Neuronal stem cell (in vitro differentiated cells): ENCODE data around the gene IL1RAPL2.

Source experiments
- DNase-seq: peaks from one replicate; pipeline ENCODE4 v3.0.0-alpha.2; 2013; ENCODE audit warnings: low spot score
- H2AFZ ChIP-seq: one replicate; pipeline ENCODE4 v1.6.1; 2013; ENCODE audit warnings: mild to moderate bottlenecking, low read length, inconsistent platforms
- H2AK5ac ChIP-seq: 2 replicates; pipeline ENCODE4 v1.6.1; 2013; ENCODE audit warnings: low read depth, mild to moderate bottlenecking, inconsistent platforms, low read length, moderate library complexity, mixed read lengths
- H2BK120ac ChIP-seq: 2 replicates; pipeline ENCODE4 v1.6.1; 2013; ENCODE audit warnings: low read depth, mild to moderate bottlenecking, inconsistent platforms, low read length, moderate library complexity, mixed read lengths
- H2BK12ac ChIP-seq: one replicate; pipeline ENCODE4 v1.6.1; 2013; ENCODE audit warnings: low read length, inconsistent platforms
- H2BK15ac ChIP-seq: 2 replicates; pipeline ENCODE4 v1.6.1; 2013; ENCODE audit warnings: mild to moderate bottlenecking, low read length, inconsistent platforms, mixed read lengths
- H2BK5ac ChIP-seq: one replicate; pipeline ENCODE4 v1.6.1; 2013; ENCODE audit warnings: inconsistent platforms, mild to moderate bottlenecking, low read length, moderate library complexity
- H3K14ac ChIP-seq: one replicate; pipeline ENCODE4 v1.6.1; 2013; ENCODE audit warnings: low read length, inconsistent platforms
- H3K18ac ChIP-seq: 2 replicates; pipeline ENCODE4 v1.6.1; 2013; ENCODE audit warnings: low read length, inconsistent platforms
- H3K23ac ChIP-seq: 2 replicates; pipeline ENCODE4 v1.6.1; 2013; ENCODE audit warnings: low read depth, mild to moderate bottlenecking, mixed read lengths, low read length, inconsistent platforms; ENCODE audit not compliant: poor library complexity
- H3K27ac ChIP-seq: replicated peaks from 3 replicates; pipeline ENCODE4 v1.5.1; 2013; ENCODE audit warnings: low read length, inconsistent platforms
- H3K27me3 ChIP-seq, 3 experiments: 2 replicates each; pipeline ENCODE4 v1.6.1; 2013; ENCODE audit warnings: low read length in 3 of 3, mild to moderate bottlenecking in 2 of 3, inconsistent platforms in 1 of 3, low read depth in 1 of 3, mixed read lengths in 1 of 3, moderate library complexity in 1 of 3; ENCODE audit not compliant: control insufficient read depth in 3 of 3, insufficient read depth in 3 of 3
- H3K36me3 ChIP-seq, 2 donors: replicated peaks in 1 of 2; 2 replicates each; pipeline ENCODE4 v1.6.1; 2013; ENCODE audit warnings: low read length in 2 of 2; ENCODE audit not compliant: control insufficient read depth in 2 of 2, insufficient read depth in 2 of 2
- H3K4ac ChIP-seq: 2 replicates; pipeline ENCODE4 v1.6.1; 2013; ENCODE audit warnings: inconsistent platforms, mild to moderate bottlenecking, low read length, moderate library complexity
- H3K4me1 ChIP-seq, 2 donors: 1 replicate in 1 of 2; 2 replicates in 1 of 2; pipeline ENCODE4 v1.6.1; 2013; ENCODE audit warnings: low read length in 2 of 2, low read depth in 1 of 2; ENCODE audit not compliant: control insufficient read depth in 2 of 2, insufficient read depth in 1 of 2
- H3K4me2 ChIP-seq: one replicate; pipeline ENCODE4 v1.6.1; 2013; ENCODE audit warnings: mild to moderate bottlenecking, low read length, inconsistent platforms; ENCODE audit not compliant: insufficient read depth, poor library complexity, severe bottlenecking
- H3K4me3 ChIP-seq, 2 donors: 2 replicates each; pipeline ENCODE4 v1.5.1; 2013; ENCODE audit warnings: low read length in 2 of 2, mild to moderate bottlenecking in 2 of 2, inconsistent platforms in 1 of 2, moderate library complexity in 1 of 2
- H3K79me1 ChIP-seq: one replicate; pipeline ENCODE4 v1.6.1; 2013; ENCODE audit warnings: low read depth, mild to moderate bottlenecking, inconsistent platforms, low read length, moderate library complexity
- H3K9ac ChIP-seq: one replicate; pipeline ENCODE4 v1.6.1; 2013; ENCODE audit warnings: mild to moderate bottlenecking, low read depth, low read length, inconsistent platforms; ENCODE audit not compliant: poor library complexity
- H3K9me3 ChIP-seq, 2 donors: replicated peaks in 1 of 2; 2 replicates each; pipeline versions ENCODE3 to v1.6.1; 2013; ENCODE audit warnings: low read length in 2 of 2, mild to moderate bottlenecking in 2 of 2, inconsistent platforms in 1 of 2, low read depth in 1 of 2, mixed read lengths in 1 of 2, moderate library complexity in 1 of 2; ENCODE audit not compliant: control insufficient read depth in 2 of 2, insufficient read depth in 1 of 2
- H4K8ac ChIP-seq: one replicate; pipeline ENCODE4 v1.6.1; 2013; ENCODE audit warnings: low read depth, mild to moderate bottlenecking, inconsistent platforms, low read length, moderate library complexity
- H4K91ac ChIP-seq: one replicate; pipeline ENCODE4 v1.6.1; 2013; ENCODE audit warnings: low read length, low read depth, mild to moderate bottlenecking, inconsistent platforms; ENCODE audit not compliant: poor library complexity
- WGBS, 2 donors: extraction: QIAGEN DNeasy Blood & Tissue Kit; methylation state at CpG; one replicate each; pipeline ENCODE4 v1.1.7; 2013; ENCODE audit warnings: missing lambda C conversion rate in 2 of 2, mixed read lengths in 1 of 2; ENCODE audit not compliant: insufficient read length in 2 of 2, insufficient replicate concordance in 1 of 2; ENCODE audit errors: extremely low coverage in 2 of 2; 5-methylcytosine and 5-hydroxymethylcytosine counted together

IL1RAPL2 gene

GRCh38 chrX:105565856-105566255, 999.9 kb downstream of the IL1RAPL2 start:
- no peak overlapping the region for H3K18ac ChIP-seq
- no peak overlapping the region for H4K91ac ChIP-seq
- no peaks in the 10 kb centered on the region for H3K9me3 ChIP-seq
- no peak overlapping the region for H4K8ac ChIP-seq
- H2AFZ ChIP-seq = no peak overlapping the region
- H2BK15ac ChIP-seq = no peak overlapping the region
- H3K14ac ChIP-seq = no peak overlapping the region
- H2AK5ac ChIP-seq = no peak overlapping the region
- no peak overlapping the region for H2BK120ac ChIP-seq
- H2BK12ac ChIP-seq = no peak overlapping the region
- H3K27me3 ChIP-seq = no peaks in the 10 kb centered on the region
- H3K23ac ChIP-seq = no peak overlapping the region
- H3K27ac ChIP-seq = no peak overlapping the region
- H3K4ac ChIP-seq = no peak overlapping the region
- no peak overlapping the region for H3K9ac ChIP-seq
- no peaks in the 10 kb centered on the region for H3K4me1 ChIP-seq
- DNase-seq = no peak
- no peak overlapping the region for H2BK5ac ChIP-seq
- H3K4me3 ChIP-seq = no peak overlapping the region
- no peaks in the 10 kb centered on the region for H3K36me3 ChIP-seq
- no CpG with 5 or more reads among the region's 2 CpGs for WGBS, 2 donors
- no peak overlapping the region for H3K4me2 ChIP-seq
- no peaks in the 10 kb centered on the region for H3K79me1 ChIP-seq

- no peak overlapping the region for H3K14ac ChIP-seq
- H3K9me3 ChIP-seq = no peaks in the 10 kb centered on the region
- no peak for DNase-seq
- no peak overlapping the region for H2BK5ac ChIP-seq
- H3K23ac ChIP-seq = no peak overlapping the region
- no peak overlapping the region for H4K91ac ChIP-seq
- no peak overlapping the region for H3K27ac ChIP-seq
- no peak overlapping the region for H3K18ac ChIP-seq
- H2AK5ac ChIP-seq = no peak overlapping the region
- no peak overlapping the region for H2BK120ac ChIP-seq
- H3K9ac ChIP-seq = no peak overlapping the region
- no peaks in the 10 kb centered on the region for H3K36me3 ChIP-seq
- H3K79me1 ChIP-seq = no peaks in the 10 kb centered on the region
- no peak overlapping the region for H2BK12ac ChIP-seq
- no peak overlapping the region for H2BK15ac ChIP-seq
- no peak overlapping the region for H3K4ac ChIP-seq
- no peaks in the 10 kb centered on the region for H3K27me3 ChIP-seq
- H4K8ac ChIP-seq = no peak overlapping the region
- H3K4me2 ChIP-seq = no peak overlapping the region
- no peak overlapping the region for H3K4me3 ChIP-seq
- no peak overlapping the region for H2AFZ ChIP-seq
- H3K4me1 ChIP-seq = no peaks in the 10 kb centered on the region
Observed at GRCh38 chrX:105567082-105567481, 1001.1 kb downstream of the IL1RAPL2 start.

- Histone ChIP-seq H3K4ac (no peak overlapping the region), H2AFZ (no peak overlapping the region), H2BK120ac (no peak overlapping the region), H3K14ac (no peak overlapping the region), H3K9me3 (no peaks in the 10 kb centered on the region), H3K79me1 (no peaks in the 10 kb centered on the region), H3K36me3 (no peaks in the 10 kb centered on the region), H3K4me3 (no peak overlapping the region), H3K18ac (no peak overlapping the region), H3K4me1 (no peaks in the 10 kb centered on the region), H2AK5ac (no peak overlapping the region), H2BK12ac (no peak overlapping the region), H3K23ac (no peak overlapping the region), H4K91ac (no peak overlapping the region), H4K8ac (no peak overlapping the region), H2BK5ac (no peak overlapping the region), H3K27me3 (no peaks in the 10 kb centered on the region), H2BK15ac (no peak overlapping the region), H3K27ac (no peak overlapping the region), H3K9ac (no peak overlapping the region), H3K4me2 (no peak overlapping the region)
- no peak for DNase-seq
- no CpG with 5 or more reads among the region's 2 CpGs for WGBS, 2 donors
Observed at GRCh38 chrX:105608745-105609144, 1042.7 kb downstream of the IL1RAPL2 start.

GRCh38 chrX:105609530-105609929, 1043.5 kb downstream of the IL1RAPL2 start:
- no peaks in the 10 kb centered on the region for H3K27me3 ChIP-seq
- no peak overlapping the region for H3K9ac ChIP-seq
- no peaks in the 10 kb centered on the region for H3K4me1 ChIP-seq
- H2BK15ac ChIP-seq = no peak overlapping the region
- DNase-seq = no peak
- H3K4ac ChIP-seq = no peak overlapping the region
- no CpG with 5 or more reads among the region's 3 CpGs for WGBS, 2 donors
- H3K9me3 ChIP-seq = no peaks in the 10 kb centered on the region
- no peak overlapping the region for H2BK5ac ChIP-seq
- no peak overlapping the region for H3K27ac ChIP-seq
- no peak overlapping the region for H3K23ac ChIP-seq
- H2BK12ac ChIP-seq = no peak overlapping the region
- no peak overlapping the region for H4K8ac ChIP-seq
- H3K14ac ChIP-seq = no peak overlapping the region
- no peak overlapping the region for H3K4me2 ChIP-seq
- H2AFZ ChIP-seq = no peak overlapping the region
- no peak overlapping the region for H2BK120ac ChIP-seq
- no peak overlapping the region for H3K4me3 ChIP-seq
- H3K18ac ChIP-seq = no peak overlapping the region
- no peaks in the 10 kb centered on the region for H3K36me3 ChIP-seq
- no peak overlapping the region for H2AK5ac ChIP-seq
- no peaks in the 10 kb centered on the region for H3K79me1 ChIP-seq
- no peak overlapping the region for H4K91ac ChIP-seq
